ENCODE results near the gene TMEM164.

Gene TMEM164

DNA sequence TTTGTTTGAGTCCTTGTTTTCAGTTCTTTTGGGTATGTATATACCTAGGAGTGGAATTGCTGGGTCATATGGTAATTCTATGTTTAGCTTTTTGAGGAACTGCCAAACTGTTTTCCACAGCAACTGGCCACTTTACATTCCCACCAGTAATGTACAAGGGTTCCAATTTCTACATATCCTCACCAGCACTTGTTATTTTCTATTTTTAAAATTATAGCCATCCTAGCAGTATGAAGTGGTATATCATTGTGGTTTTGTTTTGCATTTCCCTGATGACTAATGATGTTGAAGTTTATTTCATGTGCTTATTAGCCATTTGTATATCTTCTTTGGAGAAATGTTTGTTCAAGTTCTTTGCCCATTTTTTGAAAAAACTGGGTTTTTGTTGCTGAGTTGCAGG, 39.6 kb downstream of the TMEM164 start:
- no peak for DNase-seq

DNA sequence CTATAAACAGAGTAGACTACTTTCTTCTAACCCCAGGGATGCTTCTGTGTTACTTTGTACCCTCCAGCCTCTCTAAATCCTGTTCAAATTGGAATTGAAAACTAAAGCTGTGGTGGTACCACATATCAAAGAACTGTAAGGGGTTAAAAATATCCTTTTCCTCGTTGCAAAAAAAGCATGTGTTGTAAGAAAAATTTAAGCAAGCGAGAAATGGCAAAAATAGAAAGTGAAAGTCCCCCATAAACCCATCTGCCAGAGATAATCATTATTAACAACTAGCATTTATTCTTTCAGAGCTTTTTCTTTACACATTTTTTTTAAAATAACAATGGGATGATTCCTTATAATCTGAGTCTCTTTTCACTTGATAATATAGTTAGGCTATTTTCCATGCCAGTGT, 40.6 kb downstream of the TMEM164 start:
- DNase-seq = no peak

DNA sequence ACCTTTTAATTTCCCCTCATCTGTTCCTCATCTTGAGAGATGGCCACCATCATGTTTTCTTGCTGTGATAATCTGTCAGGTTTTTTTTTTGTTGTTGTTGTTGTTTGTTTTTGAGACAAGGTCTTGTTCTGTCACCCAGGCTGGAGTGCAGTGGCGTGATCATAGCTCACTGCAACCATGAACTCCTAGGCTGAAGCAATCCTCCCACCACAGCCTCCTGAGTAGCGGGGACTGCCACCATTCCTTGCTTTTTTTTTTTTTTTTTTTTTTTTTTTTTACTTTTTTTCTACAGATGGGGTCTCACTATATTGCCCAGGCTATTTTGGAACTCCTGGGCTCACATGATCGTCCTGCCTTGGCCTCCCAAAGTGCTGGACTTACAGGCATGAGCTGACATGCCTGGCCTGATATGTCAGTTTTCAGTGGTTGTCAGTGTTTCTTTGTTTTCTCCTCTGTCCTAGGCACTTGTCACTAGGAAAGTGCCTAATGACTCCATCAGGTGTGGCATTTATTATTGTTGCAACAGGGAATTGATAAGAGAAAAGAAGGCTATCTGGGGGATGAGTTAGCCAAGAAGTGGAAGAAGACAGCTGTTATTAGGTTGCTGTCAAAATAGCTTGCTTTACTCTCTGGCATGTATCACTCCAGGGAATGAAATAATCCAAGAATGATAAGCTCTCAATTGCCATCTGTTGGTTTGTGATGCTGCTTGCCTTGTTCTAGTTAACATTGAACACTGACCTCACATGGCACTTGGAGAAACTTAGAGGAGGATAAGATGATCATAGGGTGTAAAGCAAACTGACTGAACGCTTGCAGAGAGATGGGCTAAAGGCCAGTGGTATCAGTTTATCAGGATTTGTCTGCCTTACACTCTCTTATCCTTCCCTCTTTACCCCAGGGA, 41.7 kb downstream of the TMEM164 start:
- no peak for DNase-seq

DNA sequence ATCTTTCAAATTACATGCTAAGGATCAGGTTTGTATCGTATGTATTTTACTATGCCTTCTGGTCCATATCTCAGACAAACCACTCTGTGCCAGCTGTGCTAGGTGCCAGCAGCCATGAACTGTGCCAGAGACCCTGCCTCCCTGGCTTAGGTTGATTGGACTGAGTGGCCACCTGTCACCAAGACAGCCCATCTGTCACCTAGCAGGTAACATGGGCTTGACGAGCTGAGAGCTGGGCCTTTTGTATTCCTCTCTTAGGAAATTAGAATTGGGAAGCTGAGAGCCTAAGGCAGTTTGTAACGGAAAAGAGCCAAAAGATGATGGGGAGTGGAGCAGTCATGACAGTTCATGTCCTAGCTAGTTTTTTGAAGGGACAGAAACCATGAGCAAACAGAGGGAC, 42.5 kb downstream of the TMEM164 start:
- DNase-seq = no peak

DNA sequence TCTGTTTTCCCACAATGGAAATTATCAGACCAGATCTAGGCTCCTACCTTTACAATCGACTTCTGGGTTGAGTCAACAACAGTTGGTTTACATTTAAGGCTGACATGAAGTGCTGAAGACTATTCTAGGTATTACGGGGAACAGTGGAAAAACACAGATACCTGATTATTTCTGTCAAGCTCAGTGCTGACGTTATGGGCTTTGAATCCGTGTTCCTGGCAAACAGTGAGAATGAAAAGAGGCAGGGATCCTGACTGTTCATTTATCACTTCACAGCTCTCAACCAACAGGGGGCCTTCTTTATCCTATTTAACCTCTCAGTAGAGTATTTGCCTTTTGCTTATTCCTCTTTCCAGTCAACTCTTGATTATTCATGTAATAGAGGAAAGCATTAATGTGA, 43.1 kb downstream of the TMEM164 start:
- DNase-seq = no peak

DNA sequence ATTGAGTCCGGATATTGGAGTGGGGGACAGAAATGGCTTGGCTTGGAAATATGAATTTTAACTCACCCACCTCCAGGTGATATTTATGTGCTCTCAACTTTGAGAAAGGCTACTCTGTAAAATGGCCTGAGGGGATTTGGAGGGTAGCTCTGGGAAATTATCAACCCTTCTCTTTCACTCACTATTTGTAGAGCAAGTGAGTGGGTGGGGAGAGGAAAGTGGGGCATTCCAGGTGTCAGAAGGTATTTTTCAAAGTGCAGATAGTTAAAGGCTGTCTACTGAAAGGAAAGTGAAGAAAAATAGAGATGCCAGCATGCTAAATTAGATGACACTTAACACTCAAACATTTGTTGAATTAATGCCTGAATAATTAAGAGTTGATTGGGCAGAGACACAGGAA, 44.1 kb downstream of the TMEM164 start:
- DNase-seq = no peak

DNA sequence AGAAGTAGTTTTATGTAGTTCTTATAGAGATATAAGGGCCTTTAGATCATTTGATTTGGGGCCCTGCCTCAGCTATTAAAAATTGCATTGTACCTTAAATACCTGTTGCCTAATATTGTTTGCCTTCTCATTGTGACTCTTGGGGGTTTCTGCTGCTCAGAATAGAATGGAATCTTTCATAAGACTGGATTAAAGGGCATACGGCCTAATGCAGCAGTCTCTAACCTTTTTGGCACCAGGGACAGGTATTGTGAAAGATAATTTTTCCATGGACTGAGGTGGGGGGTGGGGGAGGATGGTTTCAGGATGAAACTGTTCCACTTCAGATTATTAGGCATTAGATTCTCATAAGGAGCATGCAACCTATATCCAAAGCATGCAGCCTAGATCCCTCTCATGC, 46.2 kb downstream of the TMEM164 start:
- DNase-seq = no peak

DNA sequence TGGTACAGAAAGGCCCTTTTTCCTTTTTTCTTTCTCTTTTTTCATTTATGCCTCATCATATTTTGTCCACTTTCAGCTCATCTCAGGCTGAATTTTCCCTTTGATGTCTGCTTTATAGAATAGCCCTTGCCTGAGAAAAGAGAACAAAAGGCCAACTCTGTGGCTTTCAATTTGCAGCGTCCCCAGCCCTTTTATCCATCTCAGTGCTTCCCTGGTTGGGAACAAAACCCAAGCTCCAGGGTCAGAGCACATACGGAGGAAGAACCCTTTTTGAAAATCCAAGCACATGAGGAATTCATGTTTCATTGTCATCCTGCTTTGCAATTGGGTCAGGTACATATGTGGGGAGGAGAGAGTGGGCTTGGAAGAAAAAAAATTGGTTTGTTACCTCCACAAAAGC, 47.5 kb downstream of the TMEM164 start:
- DNase-seq = no peak

DNA sequence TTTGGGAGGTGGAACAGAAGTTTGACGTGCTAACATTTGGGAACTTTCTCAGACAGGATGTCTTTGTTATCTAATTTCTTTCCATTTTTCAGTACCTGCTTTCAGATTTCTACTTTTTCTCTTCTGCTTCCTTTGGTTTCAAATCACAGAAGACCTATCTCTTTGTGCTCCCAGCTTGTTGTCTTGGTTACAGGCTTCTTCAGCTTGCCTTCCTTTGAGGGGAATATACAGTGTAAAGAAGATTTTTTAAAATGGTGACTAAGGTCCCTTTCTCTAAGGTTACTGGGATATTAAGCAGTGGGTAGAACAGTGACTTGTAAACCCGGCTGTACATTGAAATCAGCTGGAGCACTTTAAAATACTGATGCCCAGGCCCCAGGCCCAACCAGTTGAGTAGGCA, 48.0 kb downstream of the TMEM164 start:
- DNase-seq = no peak

DNA sequence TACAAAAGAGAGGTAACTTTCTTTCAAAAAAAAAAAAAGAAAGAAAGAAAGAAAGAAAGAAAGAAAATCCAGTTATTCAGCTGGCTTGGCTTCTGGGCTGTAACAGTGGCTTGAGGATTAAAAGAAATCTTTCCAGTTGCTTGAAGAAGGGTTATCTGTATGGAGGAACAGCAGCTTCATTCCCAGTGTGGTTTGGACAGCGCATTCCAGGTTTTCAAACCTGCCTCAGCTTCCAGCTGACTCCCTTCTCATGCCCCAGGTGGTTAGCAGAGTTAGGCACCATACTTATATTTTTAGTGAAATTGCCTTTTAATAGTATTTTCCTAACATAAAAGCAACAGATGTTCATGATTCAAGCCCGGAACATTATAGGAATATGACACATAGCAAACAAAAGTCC, 48.6 kb downstream of the TMEM164 start:
- no peak for DNase-seq

DNA sequence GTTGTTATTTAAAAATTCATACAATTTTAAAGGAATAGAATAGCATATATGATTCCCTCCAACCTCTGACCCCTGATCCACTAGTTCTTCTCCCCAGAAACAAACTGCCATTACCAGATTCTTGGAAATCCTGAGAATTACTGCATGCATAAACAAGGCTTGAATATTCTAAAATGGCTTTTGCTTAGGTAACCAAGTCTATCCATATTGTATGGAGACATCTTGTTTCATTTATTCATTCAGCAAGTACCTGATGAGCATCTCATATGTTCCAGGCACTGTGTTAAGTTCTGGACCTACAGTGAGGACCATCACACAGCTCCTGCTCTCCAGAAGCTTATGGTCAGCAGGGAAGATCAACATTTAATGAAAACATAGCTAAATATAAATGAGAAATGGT, 49.4 kb downstream of the TMEM164 start:
- DNase-seq = no peak

DNA sequence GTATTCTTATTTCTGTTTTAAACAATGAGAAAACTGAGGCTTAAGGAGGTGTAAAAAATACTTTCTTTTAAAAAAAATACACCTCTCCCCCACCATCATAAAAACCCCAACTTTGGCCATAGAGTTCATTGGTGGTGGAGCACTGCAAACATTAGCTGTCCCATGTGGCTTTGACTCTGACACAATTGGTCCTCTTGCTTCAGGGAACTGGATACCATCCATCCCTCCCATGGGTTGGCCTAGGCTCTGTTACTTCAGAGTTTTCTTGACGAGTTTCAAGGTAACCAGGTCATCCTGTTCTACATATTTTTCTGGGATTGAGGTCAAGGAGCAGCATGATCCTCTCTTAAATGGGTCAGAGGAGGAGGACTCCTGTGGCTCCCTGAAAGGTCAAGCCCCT, 50.5 kb downstream of the TMEM164 start:
- DNase-seq = no peak

DNA sequence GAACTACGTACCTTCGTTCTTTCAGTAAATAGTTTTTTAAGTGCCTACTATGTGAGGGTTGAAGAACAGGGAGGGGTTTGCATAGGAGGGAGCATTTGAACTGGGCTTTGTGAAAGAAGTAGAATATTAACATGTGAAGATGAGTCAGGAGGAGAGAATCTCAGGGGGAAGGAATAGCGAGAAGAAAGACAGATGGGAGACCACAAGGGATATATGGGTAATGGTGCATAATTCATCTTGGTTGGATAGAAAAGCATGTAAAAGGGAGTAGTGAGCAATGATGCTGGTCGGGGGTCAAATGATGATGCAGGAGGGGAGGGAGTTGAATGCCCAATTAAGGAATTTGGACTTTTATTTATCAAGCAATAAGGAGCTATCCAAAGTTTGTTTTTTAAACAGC, 52.7 kb downstream of the TMEM164 start:
- DNase-seq = no peak

DNA sequence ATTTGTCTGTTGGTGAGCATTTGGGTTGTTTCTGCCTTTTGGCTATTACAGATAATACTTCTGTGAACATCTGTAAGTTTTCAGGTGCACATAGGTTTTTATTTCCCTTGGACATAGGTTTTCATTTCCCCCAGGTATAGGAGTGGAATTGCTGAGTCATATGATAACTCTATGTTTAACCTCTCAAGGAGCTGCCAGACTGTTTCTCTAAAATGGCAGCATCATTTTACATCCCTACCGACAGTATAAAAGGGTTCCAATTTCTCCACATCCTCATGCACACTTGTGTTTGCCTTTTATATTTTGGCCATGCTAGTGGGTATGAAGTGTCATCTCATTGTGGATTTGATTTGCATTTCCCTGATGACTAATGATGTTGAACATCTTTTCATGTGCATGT, 53.5 kb downstream of the TMEM164 start:
- no peak for DNase-seq

DNA sequence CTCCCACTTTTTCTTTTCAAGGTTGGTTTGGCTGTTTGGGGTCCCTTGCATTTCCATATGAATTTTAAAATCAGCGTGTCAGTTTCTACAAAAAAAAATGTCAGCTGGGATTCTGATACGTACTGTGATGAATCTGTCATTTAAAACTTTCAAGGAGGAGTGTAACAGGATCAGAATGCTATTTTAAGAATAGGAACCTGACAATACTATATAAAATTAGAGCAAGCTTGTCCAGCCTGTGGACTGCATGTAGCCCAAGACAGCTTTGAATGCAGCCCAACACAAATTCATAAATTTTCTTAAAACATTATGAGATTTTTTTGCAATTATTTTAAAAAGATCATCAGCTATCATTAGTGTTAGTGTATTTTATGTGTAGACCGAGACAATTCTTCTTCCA, 56.5 kb downstream of the TMEM164 start:
- DNase-seq = no peak

DNA sequence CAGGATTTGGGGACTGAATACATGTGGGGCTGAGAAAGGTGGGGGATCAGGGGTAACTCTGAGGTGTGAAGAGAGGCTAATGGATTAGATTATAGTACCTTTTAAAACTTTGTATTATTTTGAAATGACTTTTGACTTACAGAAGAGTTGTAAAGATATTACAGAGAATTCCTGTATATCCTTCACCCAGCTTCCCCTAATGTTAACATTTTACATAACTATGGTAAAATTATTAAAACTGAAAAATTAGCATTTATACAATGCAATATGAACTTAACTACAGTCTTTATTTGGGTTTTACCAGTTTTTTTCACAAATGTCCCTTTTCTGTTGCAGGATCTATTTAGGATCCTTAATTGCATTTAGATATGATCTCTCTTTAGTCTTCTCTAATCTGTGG, 57.4 kb downstream of the TMEM164 start:
- DNase-seq = no peak

DNA sequence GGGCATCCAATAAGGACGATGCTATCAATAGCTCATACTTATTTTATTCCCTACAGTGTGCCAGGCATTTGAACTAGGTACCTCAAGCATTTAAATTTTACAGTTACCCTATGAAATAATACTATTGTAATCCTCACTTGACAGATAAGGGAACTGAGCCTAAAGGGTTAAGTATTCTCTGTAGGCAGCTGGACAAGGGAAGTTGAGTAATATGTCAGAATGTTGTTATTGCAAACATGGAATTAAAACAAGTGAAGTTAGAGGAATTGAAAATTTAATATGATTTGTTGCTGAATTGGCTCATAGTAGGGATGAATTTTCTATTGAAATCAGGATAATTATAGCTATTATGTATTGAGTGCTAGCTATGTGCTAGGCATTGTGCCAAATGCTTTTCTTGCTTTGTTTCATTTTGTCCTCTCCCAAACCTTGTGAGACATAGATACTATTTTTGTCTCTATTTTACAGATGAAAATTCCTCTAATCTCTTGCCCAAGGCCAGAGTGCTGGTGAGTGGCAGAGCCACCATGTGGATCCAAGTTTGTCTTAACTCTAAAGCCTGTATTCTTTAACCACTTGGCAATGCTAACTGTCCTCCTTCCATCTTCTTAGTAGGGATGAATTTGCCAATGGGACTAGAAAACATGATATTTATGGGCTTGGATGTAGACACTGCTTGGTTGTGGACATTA, 58.1 kb downstream of the TMEM164 start:
- no peak for DNase-seq

DNA sequence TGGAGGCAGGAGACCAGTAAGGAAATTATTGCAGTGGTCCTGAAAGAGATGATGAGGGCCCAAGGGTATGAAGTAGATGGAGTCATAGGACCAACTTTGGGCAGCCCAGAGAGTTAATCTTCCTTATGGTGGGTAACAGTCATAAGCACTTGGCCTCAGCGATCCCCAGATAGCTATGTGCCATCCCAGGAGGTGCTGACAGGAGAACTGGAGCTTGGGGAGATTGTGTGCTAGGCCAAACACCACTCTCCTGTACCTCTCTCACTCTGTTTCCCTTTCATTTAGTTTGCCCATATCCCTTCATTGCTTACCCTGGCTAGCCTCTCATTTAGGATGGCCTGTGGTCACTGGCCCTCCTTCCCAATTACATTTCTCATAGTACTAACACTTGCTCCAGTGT, 60.0 kb downstream of the TMEM164 start:
- DNase-seq = no peak

DNA sequence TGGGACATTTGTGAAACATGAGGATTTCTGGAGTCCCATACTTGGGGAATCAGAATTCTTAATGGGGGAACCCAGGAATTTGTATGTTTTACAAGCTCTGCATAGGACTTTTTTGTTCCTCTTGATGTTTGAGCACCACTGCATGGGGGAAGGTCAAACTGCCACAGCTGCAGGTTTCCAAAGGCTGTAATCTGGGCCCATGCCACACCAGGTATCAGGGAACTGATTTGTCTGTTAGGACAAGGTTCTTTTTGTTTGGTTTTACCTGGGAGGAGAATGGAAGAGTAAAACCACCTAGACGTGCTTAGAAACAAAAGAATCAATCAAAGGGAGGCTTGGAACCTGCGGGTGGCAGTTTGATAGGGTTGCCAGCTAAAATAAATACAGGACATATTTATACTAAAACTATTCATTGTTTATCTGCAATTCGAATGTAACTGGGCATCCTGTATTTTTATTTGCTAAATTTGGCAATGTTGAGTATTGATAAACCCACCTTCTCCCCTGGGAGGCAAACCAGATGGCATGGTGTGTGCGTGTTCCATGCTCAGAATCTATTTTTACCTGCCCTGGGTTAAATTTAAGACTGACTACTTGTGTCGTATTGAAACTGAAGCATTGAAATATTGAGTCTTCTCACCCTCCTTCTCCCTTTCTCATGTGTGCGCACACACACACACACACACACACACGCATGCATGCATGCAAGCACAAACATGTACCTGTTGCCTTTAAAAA, 63.7 kb downstream of the TMEM164 start:
- no peak for DNase-seq

DNA sequence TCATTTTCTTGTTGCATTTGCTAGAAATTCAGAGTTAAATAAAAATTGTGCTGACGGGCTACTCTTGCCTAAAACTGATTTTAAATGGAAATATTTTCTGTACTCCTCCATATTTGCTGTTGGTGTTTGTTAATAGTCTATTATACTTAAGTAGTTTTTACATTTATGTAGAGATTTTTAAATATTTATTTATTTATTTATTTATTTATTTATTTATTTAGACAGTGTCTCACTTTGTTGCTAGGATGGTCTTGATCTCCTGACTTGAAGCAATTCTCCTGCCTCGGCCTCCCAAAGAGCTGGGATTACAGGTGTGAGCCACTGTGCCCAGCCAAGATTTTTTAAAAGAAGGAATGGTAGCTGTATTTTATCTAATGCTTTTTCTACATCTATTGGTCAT, 68.1 kb downstream of the TMEM164 start:
- DNase-seq = no peak

DNA sequence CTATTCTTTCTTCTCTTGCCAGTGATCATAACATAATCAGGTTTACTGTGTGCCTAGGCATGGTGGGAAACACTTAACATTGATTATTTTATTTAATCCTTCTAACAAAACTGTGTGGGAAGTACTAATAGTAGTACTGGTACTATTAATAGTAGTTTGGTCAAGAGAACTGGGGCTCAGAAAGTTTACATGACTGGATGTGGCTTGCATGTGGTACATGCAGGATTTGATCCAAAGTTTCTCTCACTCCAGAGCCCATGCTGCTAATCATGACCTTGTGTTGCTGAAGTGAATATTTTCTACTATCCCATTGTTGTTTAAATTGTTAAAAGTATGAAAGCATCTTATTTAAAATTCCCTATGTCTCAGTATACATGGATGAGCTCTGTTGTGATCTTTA, 78.4 kb downstream of the TMEM164 start:
- no peak for DNase-seq

DNA sequence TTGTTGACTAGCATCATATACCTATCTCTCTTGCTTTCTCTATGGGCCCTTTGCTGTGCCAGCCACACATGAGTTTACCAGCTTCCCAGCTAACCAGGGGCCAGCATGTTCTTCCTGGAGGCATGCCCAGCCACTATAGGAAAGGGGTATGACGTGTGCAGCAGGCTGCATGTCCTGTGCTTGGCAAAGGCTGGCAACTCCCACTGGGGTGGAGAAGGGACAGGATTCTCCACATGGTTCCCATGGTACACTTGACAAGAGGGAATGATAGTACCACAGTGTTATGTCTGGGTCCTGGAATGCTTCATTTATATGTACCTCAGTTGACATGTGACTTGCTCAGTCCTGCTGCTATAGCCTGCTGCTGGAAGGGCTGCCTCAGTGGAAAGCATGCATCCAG, 78.8 kb downstream of the TMEM164 start:
- DNase-seq = no peak

DNA sequence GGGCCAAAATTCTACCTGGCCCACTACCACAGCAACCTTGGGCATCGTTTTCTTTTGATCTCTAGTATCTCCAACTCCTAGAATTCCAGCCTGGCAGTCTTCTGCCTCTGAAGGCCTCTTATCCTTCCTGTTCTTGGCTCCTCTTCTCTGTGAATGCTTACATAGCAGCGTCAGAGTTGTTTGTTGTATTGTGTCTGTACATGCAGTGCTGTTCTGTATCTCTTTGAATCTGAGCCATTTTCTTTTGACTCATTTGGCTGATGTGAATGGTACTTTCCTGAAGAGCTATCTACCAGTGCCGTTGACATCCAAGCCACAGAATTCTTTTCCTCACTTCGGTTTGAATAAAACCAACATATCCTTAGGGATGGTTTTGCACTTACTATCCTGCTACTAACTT, 79.2 kb downstream of the TMEM164 start:
- no peak for DNase-seq
